RWPE2 (cell line): ENCODE data around the gene NOC2L.
A peak's percentile ranks its signal among the peaks of the same experiment; 100 is the strongest.
"Not testable (repeated sequence)": the region's sequence is repeated elsewhere in the genome, so short reads cannot be mapped to it uniquely, and the experiment has no call there.

Experiments used
- ATAC-seq: fragments of 200-7000 bp; cut with Tn5 transposase; 3 replicates; pipeline ENCODE4 v1.9.1; 2021; ENCODE audit warnings: low read depth
- DNase-seq: peaks from one replicate; pipeline ENCODE4 v3.0.0-alpha.2; 2020; ENCODE audit warnings: low spot score
- H3K27ac ChIP-seq: fragments of 450-650 bp; 2 replicates; pipeline ENCODE4 v1.5.1; 2017; ENCODE audit warnings: mild to moderate bottlenecking; ENCODE audit not compliant: poor library complexity, severe bottlenecking
- H3K27me3 ChIP-seq: fragments of 250-450 bp; sonication (Bioruptor Pico); 2 replicates; pipeline ENCODE4 v1.5.1; 2021; ENCODE audit warnings: mild to moderate bottlenecking, moderate library complexity; ENCODE audit not compliant: insufficient read depth, poor library complexity, severe bottlenecking
- H3K36me3 ChIP-seq: fragments of 250-450 bp; sonication (Bioruptor Pico); 2 replicates; pipeline ENCODE4 v1.5.1; 2020; ENCODE audit warnings: low read depth, mild to moderate bottlenecking, moderate library complexity
- H3K4me1 ChIP-seq: fragments of 250-450 bp; sonication (Bioruptor Pico); 2 replicates; pipeline ENCODE4 v1.5.1; 2021; ENCODE audit warnings: mild to moderate bottlenecking, moderate library complexity; ENCODE audit not compliant: insufficient read depth, poor library complexity, severe bottlenecking
- H3K4me3 ChIP-seq: fragments of 250-450 bp; sonication (Bioruptor Pico); 2 replicates; pipeline ENCODE4 v1.5.1; 2021; ENCODE audit warnings: mild to moderate bottlenecking, moderate library complexity; ENCODE audit not compliant: severe bottlenecking
- H3K9me3 ChIP-seq: fragments of 250-450 bp; sonication (Bioruptor Pico); 2 replicates; pipeline ENCODE4 v1.5.1; 2021; ENCODE audit warnings: mild to moderate bottlenecking, moderate library complexity; ENCODE audit not compliant: severe bottlenecking
- TF ChIP-seq, protein P1 (sequence below): fragments of 450-650 bp; IDR thresholded peaks from one replicate; pipeline ENCODE4 v1.5.1; 2017; ENCODE audit warnings: mild to moderate bottlenecking, moderate library complexity; ENCODE audit not compliant: poor library complexity, severe bottlenecking

The NOC2L gene

GRCh38 chr1:992362-992761 lies 33.3 kb upstream of the NOC2L start:
- Histone ChIP-seq H3K4me1 (peaks cover 5% of the 10 kb centered on the region), H3K27me3 (no peaks in the 10 kb centered on the region), H3K36me3 (no peaks in the 10 kb centered on the region), H3K27ac (no peak overlapping the region), H3K4me3 (no peak overlapping the region), H3K9me3 (no peaks in the 10 kb centered on the region)
- no peak for ATAC-seq
- TF ChIP-seq, protein P1, sequence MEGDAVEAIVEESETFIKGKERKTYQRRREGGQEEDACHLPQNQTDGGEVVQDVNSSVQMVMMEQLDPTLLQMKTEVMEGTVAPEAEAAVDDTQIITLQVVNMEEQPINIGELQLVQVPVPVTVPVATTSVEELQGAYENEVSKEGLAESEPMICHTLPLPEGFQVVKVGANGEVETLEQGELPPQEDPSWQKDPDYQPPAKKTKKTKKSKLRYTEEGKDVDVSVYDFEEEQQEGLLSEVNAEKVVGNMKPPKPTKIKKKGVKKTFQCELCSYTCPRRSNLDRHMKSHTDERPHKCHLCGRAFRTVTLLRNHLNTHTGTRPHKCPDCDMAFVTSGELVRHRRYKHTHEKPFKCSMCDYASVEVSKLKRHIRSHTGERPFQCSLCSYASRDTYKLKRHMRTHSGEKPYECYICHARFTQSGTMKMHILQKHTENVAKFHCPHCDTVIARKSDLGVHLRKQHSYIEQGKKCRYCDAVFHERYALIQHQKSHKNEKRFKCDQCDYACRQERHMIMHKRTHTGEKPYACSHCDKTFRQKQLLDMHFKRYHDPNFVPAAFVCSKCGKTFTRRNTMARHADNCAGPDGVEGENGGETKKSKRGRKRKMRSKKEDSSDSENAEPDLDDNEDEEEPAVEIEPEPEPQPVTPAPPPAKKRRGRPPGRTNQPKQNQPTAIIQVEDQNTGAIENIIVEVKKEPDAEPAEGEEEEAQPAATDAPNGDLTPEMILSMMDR, result no peak
- DNase-seq, result no peak

- no peaks in the 10 kb centered on the region for H3K27me3 ChIP-seq
- no peaks in the 10 kb centered on the region for H3K36me3 ChIP-seq
- peaks cover 5% of the 10 kb centered on the region for H3K4me1 ChIP-seq
- TF ChIP-seq, protein P1, result no peak
- H3K4me3 ChIP-seq, result no peak overlapping the region
- H3K27ac ChIP-seq, result no peak overlapping the region
- H3K9me3 ChIP-seq, result no peaks in the 10 kb centered on the region
- ATAC-seq (no peak), DNase-seq (no peak)
These were observed 32.8 kb upstream of the NOC2L start for GRCh38 chr1:991895-992294.

GRCh38 chr1:991275-991674 lies 32.2 kb upstream of the NOC2L start:
- ATAC-seq, H3K4me1 ChIP-seq, H3K27ac ChIP-seq, H3K9me3 ChIP-seq, DNase-seq, H3K36me3 ChIP-seq, H3K27me3 ChIP-seq, H3K4me3 ChIP-seq: not testable (repeated sequence)

DNA sequence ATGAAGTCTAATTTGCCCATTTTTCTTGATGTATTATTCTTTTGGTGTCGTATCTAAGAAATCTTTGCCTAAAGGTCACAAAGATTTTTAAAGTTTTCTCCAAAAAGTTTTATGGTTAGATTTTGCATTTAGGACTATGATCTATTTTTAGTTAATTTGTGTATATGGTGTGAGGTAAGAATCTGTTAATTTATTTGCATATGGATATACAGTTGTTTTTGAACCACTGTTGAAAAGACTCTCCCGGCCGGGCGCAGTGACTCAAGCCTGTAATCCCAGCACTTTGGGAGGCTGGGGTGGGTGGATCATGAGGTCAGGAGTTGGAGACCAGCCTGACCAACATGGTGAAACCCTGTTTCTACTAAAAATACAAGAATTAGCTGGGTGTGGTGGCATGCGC lies 29.0 kb upstream of the NOC2L start:
- H3K27ac ChIP-seq, H3K4me3 ChIP-seq, H3K27me3 ChIP-seq, H3K36me3 ChIP-seq, H3K9me3 ChIP-seq, DNase-seq, ATAC-seq, H3K4me1 ChIP-seq: not testable (repeated sequence)

- ATAC-seq (no peak), DNase-seq (no peak)
- no peak overlapping the region for H3K4me3 ChIP-seq
- peaks cover 5% of the 10 kb centered on the region for H3K27me3 ChIP-seq
- no peak overlapping the region for H3K27ac ChIP-seq
- H3K4me1 ChIP-seq, result no peaks in the 10 kb centered on the region
- H3K9me3 ChIP-seq, result no peaks in the 10 kb centered on the region
- H3K36me3 ChIP-seq, result no peaks in the 10 kb centered on the region
- TF ChIP-seq, protein P1, result no peak
These were observed 26.1 kb upstream of the NOC2L start for GRCh38 chr1:985126-985525.

DNA sequence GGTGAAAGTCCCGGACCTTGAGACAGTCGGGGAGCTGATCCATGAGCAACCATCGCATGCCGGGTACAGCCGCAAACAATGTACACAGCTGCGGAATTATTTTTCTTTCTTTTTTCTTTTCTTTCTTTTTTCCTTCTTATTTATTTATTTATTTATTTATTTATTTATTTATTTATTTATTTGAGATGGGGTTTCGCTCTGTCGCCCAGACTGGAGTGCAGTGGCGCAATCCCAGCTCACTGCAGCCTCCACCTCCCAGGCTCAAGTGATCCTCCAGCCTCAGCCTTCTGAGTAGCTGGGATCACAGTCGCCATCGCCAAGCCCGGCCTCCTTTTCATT lies 25.4 kb upstream of the NOC2L start:
- Histone ChIP-seq H3K9me3 (no peaks in the 10 kb centered on the region), H3K27me3 (peaks cover 5% of the 10 kb centered on the region), H3K4me3 (no peak overlapping the region), H3K27ac (no peak overlapping the region), H3K36me3 (no peaks in the 10 kb centered on the region), H3K4me1 (no peaks in the 10 kb centered on the region)
- TF ChIP-seq, protein P1, result peak; percentile 62
- ATAC-seq (no peak), DNase-seq (no peak)
